ENCODE data around the gene PHAX. TPM values are rescaled to one million over a fixed set of nuclear protein-coding genes. Genes with fewer than 3 reads are reported as not detected.

Gene PHAX
- total RNA-seq, 1 experiment from 2014 or later: 30.6 TPM

DNA sequence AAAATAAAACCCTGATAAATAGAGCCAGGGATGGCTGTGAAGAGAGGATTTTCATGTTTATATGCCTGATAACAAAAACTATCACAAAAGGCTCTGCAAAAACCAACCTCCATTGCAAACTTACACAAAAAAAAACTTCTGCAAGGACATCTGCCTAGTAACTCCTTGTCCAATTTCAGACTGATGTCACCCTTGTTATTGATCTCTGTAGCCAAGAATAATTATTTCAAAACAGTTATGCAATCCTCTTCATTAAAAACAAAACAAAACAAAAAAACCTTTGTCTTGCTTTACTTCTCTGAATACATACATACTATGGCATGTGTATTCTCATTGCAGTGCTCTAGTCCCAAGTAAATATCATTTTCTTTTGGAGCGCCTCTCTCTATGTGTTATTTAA lies 49.7 kb downstream of the PHAX start:
- Histone ChIP-seq H3F3A (ENCODE audit: insufficient read depth, low read depth) (no peaks in the 10 kb centered on the region), H3K79me2 (ENCODE audit: low read depth) (no peaks in the 10 kb centered on the region), H3K4me1 (replicated peaks; ENCODE audit: insufficient read depth) (no peaks in the 10 kb centered on the region), H3K4me2 (no peak overlapping the region), H3K27ac (no peak overlapping the region), H3K9me2 (ENCODE audit: insufficient read depth) (no peaks in the 10 kb centered on the region), H3K9me3 (ENCODE audit: insufficient read depth, low read depth) (peaks cover 2% of the 10 kb centered on the region; the same call in 1 of the 2 replicates), H3K4me3 (no peak overlapping the region), H3K36me3 (ENCODE audit: low read depth) (no peaks in the 10 kb centered on the region), H4K20me1 (ENCODE audit: insufficient read depth) (no peaks in the 10 kb centered on the region), H3K27me3 (ENCODE audit: insufficient read depth, low read depth) (no peaks in the 10 kb centered on the region), H2AFZ (no peak overlapping the region)
- no peak for DNase-seq
- ChIA-PET CTCF (no interaction called here), POLR2A (ENCODE audit: unreplicated experiment) (no interaction called here)
- TF ChIP-seq EZH2 (IDR thresholded peaks at IDR 0.05; ENCODE audit: low read depth): no peak
- TF ChIP-seq, protein P1, sequence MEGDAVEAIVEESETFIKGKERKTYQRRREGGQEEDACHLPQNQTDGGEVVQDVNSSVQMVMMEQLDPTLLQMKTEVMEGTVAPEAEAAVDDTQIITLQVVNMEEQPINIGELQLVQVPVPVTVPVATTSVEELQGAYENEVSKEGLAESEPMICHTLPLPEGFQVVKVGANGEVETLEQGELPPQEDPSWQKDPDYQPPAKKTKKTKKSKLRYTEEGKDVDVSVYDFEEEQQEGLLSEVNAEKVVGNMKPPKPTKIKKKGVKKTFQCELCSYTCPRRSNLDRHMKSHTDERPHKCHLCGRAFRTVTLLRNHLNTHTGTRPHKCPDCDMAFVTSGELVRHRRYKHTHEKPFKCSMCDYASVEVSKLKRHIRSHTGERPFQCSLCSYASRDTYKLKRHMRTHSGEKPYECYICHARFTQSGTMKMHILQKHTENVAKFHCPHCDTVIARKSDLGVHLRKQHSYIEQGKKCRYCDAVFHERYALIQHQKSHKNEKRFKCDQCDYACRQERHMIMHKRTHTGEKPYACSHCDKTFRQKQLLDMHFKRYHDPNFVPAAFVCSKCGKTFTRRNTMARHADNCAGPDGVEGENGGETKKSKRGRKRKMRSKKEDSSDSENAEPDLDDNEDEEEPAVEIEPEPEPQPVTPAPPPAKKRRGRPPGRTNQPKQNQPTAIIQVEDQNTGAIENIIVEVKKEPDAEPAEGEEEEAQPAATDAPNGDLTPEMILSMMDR (conservative IDR thresholded peaks at IDR 0.05): no peak
- BruUV-seq (replicated peaks): no TSS peak
- intact Hi-C loops (cut with micrococcal nuclease; ENCODE audit: unreplicated experiment): loop anchor here (10.0 kb wide), 1 partner anchor 844 kb away; no protein-coding TSS in a partner anchor

DNA sequence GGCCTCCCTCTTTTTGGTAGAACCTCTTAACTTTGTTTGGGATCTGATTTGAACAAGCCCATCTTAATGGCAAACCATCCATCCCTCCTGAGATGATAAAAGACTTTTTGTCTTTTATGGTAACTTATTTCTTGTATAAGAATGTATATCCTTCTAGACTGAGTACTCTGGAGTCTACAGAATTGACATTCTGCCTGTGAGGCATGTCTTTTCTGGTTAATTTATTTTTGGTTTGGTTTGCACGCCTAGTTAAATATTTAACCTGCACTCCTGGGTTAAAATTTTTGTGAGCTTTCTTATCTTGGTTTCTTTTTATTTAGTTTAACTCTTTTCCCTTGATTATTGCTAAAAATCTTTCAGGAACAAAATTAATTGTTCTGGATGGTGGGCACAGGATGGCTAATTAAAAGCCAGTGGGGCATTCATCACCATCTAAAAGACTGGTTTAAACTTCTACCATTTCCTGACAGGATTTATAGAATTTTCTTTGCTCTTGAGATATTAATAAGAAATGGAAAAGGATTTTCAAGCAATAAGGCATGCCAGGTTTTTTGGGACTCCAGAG lies 50.3 kb downstream of the PHAX start:
- TF ChIP-seq, protein P1 (conservative IDR thresholded peaks at IDR 0.05): no peak
- TF ChIP-seq EZH2 (IDR thresholded peaks at IDR 0.05; ENCODE audit: low read depth): no peak
- H3K9me2 ChIP-seq (ENCODE audit: insufficient read depth): no peaks in the 10 kb centered on the region
- no peak overlapping the region for H2AFZ ChIP-seq
- no peaks in the 10 kb centered on the region for H3K27me3 ChIP-seq (ENCODE audit: insufficient read depth, low read depth)
- H3K79me2 ChIP-seq (ENCODE audit: low read depth): no peaks in the 10 kb centered on the region
- CTCF ChIA-PET: interaction anchor here (0.6 kb wide), 1 partner anchor 312 kb away, joined by 4 read pairs; no protein-coding TSS in a partner anchor
- no peaks in the 10 kb centered on the region for H4K20me1 ChIP-seq (ENCODE audit: insufficient read depth)
- no peak overlapping the region for H3K27ac ChIP-seq
- H3K4me2 ChIP-seq: no peak overlapping the region
- no peaks in the 10 kb centered on the region for H3F3A ChIP-seq (ENCODE audit: insufficient read depth, low read depth)
- H3K4me3 ChIP-seq: no peak overlapping the region
- no peaks in the 10 kb centered on the region for H3K9me3 ChIP-seq (ENCODE audit: insufficient read depth, low read depth)
- no peak for DNase-seq
- intact Hi-C loops (cut with micrococcal nuclease; ENCODE audit: unreplicated experiment): loop anchor here (10.0 kb wide), 1 partner anchor 844 kb away; no protein-coding TSS in a partner anchor
- H3K4me1 ChIP-seq (replicated peaks; ENCODE audit: insufficient read depth): no peaks in the 10 kb centered on the region
- BruUV-seq (replicated peaks): no TSS peak
- H3K36me3 ChIP-seq (ENCODE audit: low read depth): no peaks in the 10 kb centered on the region
- POLR2A ChIA-PET (ENCODE audit: unreplicated experiment): no interaction called here

DNA sequence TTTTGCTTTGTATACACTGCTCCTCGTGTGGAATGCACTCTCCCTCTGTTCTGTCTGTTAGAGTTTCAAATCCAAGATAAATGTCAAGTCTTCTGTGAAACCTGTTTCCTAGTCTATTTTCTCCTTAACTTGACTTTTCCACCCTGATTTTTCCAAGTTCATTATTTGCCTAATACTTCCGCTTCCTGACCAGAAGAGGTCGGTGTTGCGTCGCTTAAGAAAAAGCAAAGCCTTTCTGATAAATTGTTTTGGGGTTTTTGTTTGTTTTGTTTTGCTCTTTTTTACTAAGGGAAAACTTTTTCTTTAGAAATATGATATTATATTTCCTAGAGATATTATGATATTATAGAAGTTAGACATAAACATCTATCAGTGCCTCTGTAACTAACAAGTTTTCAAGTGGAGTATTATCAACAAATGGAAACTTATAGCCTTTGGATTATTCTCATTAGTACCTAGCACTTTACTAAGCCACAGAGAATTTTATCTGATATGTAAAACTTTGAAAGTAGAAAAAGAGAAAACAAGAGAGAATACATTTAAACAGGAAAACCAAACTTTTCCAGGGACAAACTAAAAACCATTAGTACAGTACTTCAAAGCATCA lies 55.8 kb downstream of the PHAX start:
- Histone ChIP-seq H3K4me1 (replicated peaks; ENCODE audit: insufficient read depth) (no peaks in the 10 kb centered on the region), H3K27ac (no peak overlapping the region), H3K4me3 (no peak overlapping the region), H2AFZ (no peak overlapping the region), H3K9me3 (ENCODE audit: insufficient read depth, low read depth) (no peaks in the 10 kb centered on the region), H3K79me2 (ENCODE audit: low read depth) (no peaks in the 10 kb centered on the region), H3K27me3 (ENCODE audit: insufficient read depth, low read depth) (no peaks in the 10 kb centered on the region), H4K20me1 (ENCODE audit: insufficient read depth) (no peaks in the 10 kb centered on the region), H3K36me3 (ENCODE audit: low read depth) (no peaks in the 10 kb centered on the region), H3K4me2 (no peak overlapping the region), H3K9me2 (ENCODE audit: insufficient read depth) (no peaks in the 10 kb centered on the region), H3F3A (ENCODE audit: insufficient read depth, low read depth) (no peaks in the 10 kb centered on the region)
- TF ChIP-seq EZH2 (IDR thresholded peaks at IDR 0.05; ENCODE audit: low read depth): no peak
- TF ChIP-seq, protein P1 (conservative IDR thresholded peaks at IDR 0.05): peak; percentile 84
- peak in 1 of 2 experiments; percentile 42 for DNase-seq
- ChIA-PET POLR2A (ENCODE audit: unreplicated experiment) (no interaction called here), CTCF (interaction anchor here (0.7 to 0.8 kb wide), 2 partner anchors 24 to 291 kb away, joined by 3 to 7 read pairs; no protein-coding TSS in a partner anchor)
- no TSS peak for BruUV-seq (replicated peaks)
- intact Hi-C loops (cut with micrococcal nuclease; ENCODE audit: unreplicated experiment): loop anchor here (1.0 to 10.0 kb wide), 4 partner anchors 122 to 838 kb away; no protein-coding TSS in a partner anchor
